AG04450 (cell line): ENCODE data around the gene MKS1. TPM values are rescaled to one million over a fixed set of nuclear protein-coding genes. Genes with fewer than 3 reads are reported as not detected.

ENCODE experiments used
- CTCF ChIA-PET: fragments of 300-600, 350-600 bp; formaldehyde crosslinking; extraction: SDS; loops from one replicate; lab custom pipeline; 2022; ENCODE audit warnings: antibody characterized with exemption, inconsistent platforms; lab: Charles Lee
- POLR2A ChIA-PET: fragments of 350-600 bp; formaldehyde crosslinking; extraction: SDS; loops from one replicate; lab custom pipeline; 2021; ENCODE audit warnings: antibody characterized with exemption, inconsistent platforms; lab: Yijun Ruan, JAX
- DNase-seq: peaks from one replicate; pipeline ENCODE4 v3.0.0-alpha.2; 2011; ENCODE audit warnings: low read depth, low spot score
- H3K27ac ChIP-seq: one replicate; pipeline ENCODE4 v1.5.1; 2012; ENCODE audit warnings: low read depth, low read length, control low read depth
- H3K27me3 ChIP-seq: one replicate; pipeline ENCODE4 v1.6.0; 2012; ENCODE audit warnings: low read length; ENCODE audit not compliant: control insufficient read depth, insufficient read depth
- H3K4me3 ChIP-seq: 2 replicates; pipeline ENCODE4 v1.5.1; 2011; ENCODE audit warnings: mild to moderate bottlenecking, low read depth, low read length, control low read depth
- H3K9me3 ChIP-seq: 2 replicates; pipeline ENCODE4 v1.5.1; 2012; ENCODE audit warnings: low read length; ENCODE audit not compliant: control insufficient read depth, insufficient read depth
- polyA plus RNA-seq: library from polyadenylated mRNA; depleted of rRNA; stranded (reverse); fragments of >200 nt; gene quantifications from 2 replicates; pipeline ENCODE4 v1.2.3, GENCODE V29; 2011
- TF ChIP-seq, protein P1 (sequence below): IDR thresholded peaks from 2 replicates; pipeline ENCODE4 v1.5.1; 2011; ENCODE audit warnings: low read depth, low read length, control low read depth, inconsistent platforms

MKS1 gene
- polyA plus RNA-seq, 1 experiment = 14.4 TPM

DNA sequence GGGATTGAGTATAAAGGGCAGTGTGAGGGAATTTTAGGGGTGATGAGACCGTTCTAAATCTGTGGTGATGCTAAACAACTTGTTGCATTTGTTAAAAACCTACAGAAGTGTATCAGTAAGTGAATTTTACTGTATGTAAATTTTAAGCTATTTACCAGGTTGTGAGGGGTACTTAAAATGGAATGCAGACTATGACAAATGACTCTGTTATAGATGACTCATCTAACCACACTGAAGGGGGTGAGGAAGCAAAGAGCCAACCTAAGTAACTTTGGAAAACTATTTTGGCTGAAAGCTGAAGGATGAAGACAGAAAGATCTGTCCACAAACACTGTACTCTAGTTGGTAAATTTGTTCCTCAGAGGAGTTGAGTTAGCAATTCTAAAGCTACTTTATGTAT, 5.3 kb upstream of the MKS1 start:
- POLR2A ChIA-PET = no interaction called here
- DNase-seq = no peak
- CTCF ChIA-PET = interaction anchor here (1.4 to 4.1 kb wide), 2 partner anchors 24 to 26 kb away, joined by 3 to 25 read pairs; no protein-coding TSS in a partner anchor
- Histone ChIP-seq H3K27me3 (peaks cover 12% of the 10 kb centered on the region), H3K4me3 (no peak overlapping the region), H3K9me3 (no peaks in the 10 kb centered on the region), H3K27ac (no peak overlapping the region)
- TF ChIP-seq, protein P1, sequence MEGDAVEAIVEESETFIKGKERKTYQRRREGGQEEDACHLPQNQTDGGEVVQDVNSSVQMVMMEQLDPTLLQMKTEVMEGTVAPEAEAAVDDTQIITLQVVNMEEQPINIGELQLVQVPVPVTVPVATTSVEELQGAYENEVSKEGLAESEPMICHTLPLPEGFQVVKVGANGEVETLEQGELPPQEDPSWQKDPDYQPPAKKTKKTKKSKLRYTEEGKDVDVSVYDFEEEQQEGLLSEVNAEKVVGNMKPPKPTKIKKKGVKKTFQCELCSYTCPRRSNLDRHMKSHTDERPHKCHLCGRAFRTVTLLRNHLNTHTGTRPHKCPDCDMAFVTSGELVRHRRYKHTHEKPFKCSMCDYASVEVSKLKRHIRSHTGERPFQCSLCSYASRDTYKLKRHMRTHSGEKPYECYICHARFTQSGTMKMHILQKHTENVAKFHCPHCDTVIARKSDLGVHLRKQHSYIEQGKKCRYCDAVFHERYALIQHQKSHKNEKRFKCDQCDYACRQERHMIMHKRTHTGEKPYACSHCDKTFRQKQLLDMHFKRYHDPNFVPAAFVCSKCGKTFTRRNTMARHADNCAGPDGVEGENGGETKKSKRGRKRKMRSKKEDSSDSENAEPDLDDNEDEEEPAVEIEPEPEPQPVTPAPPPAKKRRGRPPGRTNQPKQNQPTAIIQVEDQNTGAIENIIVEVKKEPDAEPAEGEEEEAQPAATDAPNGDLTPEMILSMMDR = no peak

DNA sequence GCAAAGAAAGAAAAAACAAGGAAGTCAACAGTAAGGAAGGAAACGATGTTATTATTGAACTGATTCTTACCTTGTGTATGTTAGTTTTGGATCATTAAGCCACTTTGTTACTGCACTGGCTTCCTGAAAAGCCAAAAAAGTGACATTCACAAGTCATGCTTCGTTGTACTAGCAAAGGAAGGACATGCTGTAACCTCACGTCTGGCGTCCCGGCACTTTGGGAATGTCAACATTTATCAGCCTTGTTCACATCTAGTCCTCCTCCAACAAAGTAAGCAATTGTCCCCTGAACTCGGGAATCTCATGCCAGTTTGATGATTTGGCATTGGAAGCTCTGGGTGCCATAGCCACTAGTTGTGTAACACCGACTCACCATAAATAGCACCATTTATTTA, 731 bp upstream of the MKS1 start:
- TF ChIP-seq, protein P1 = no peak
- Histone ChIP-seq H3K4me3 (no peak overlapping the region), H3K9me3 (no peaks in the 10 kb centered on the region), H3K27ac (no peak overlapping the region), H3K27me3 (no peaks in the 10 kb centered on the region)
- no peak for DNase-seq
- ChIA-PET POLR2A (interaction anchor here (1.0 to 1.1 kb wide), 2 partner anchors 132 to 137 kb away, joined by 3 read pairs; partner anchors contain the start of genes DYNLL2 and SUPT4H1), CTCF (interaction anchor here (0.9 to 2.1 kb wide), 6 partner anchors 13 to 286 kb away, joined by 3 to 14 read pairs (median 4); partner anchors contain the start of gene LPO)

DNA sequence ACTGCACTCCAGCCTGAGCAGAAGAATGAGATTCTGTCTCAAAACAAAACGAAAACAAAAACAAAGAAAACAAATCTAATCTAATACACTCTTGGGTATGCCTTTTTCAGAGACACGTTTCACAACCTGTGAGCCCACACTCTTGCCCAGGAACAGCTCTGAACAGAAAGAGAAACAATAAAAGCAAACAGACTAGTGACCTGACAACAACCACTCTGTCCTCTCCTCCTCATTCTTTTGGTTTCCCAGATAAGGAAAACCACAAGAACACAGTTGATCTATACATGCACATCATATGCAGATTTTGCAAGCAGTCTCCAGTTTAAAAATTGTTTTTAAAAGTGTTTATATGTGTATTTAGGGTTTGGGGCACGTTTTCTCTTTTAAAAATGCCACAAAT, 1.3 kb downstream of the MKS1 start:
- no peak overlapping the region for H3K27ac ChIP-seq
- no peak for DNase-seq
- no peaks in the 10 kb centered on the region for H3K9me3 ChIP-seq
- no peak overlapping the region for H3K4me3 ChIP-seq
- ChIA-PET POLR2A (no interaction called here), CTCF (interaction anchor here (1.7 kb wide), 1 partner anchor 17 kb away, joined by 6 read pairs; no protein-coding TSS in a partner anchor)
- H3K27me3 ChIP-seq = no peaks in the 10 kb centered on the region
- TF ChIP-seq, protein P1 = no peak

DNA sequence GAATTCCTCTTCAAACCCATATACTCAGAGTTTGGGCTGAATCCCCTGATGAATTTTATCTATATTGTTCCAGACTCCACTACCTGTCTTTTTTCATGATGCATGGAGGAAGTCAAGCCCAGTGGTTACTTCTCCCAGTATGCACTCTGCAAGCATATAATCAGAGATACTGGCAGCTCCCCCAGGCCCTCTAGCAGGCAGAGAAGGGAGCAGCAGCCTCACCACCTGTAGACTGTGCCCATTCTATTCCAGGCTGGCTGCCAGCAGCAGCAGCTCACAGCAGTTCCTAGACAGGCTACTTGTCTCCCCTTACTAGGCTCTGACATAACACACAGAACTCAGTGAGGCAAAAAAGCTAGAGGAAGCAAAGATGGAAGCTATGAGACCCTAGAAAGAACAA, 3.4 kb downstream of the MKS1 start:
- TF ChIP-seq, protein P1 = no peak
- H3K27ac ChIP-seq = no peak overlapping the region
- no peak overlapping the region for H3K4me3 ChIP-seq
- ChIA-PET POLR2A (no interaction called here), CTCF (interaction anchor here (3.0 kb wide), 1 partner anchor 34 kb away, joined by 15 read pairs; no protein-coding TSS in a partner anchor)
- no peaks in the 10 kb centered on the region for H3K27me3 ChIP-seq
- no peaks in the 10 kb centered on the region for H3K9me3 ChIP-seq
- no peak for DNase-seq

DNA sequence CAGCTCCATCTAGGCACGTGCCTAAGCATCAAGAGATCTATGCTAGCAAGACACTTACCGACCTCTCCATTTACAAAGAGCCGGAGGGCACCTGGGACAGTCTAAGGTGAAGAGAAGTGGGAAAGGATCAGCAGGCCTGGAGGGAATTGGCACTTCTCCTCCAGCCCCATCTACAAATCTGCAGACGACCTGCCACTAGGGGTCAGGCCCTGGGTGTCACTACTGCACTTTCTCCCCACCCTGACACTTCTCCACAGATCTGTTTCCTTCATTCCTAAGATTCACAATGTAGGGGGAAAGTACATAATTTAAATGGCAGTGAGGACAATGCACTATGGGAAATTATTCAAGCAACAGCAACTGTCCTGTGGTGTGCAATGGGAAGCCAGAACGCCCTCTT, 8.1 kb downstream of the MKS1 start:
- POLR2A ChIA-PET = no interaction called here
- TF ChIP-seq, protein P1 = no peak
- CTCF ChIA-PET = interaction anchor here (0.7 kb wide), 1 partner anchor 11 kb away, joined by 3 read pairs; no protein-coding TSS in a partner anchor
- no peak for DNase-seq
- Histone ChIP-seq H3K27me3 (no peaks in the 10 kb centered on the region), H3K9me3 (no peaks in the 10 kb centered on the region), H3K4me3 (no peak overlapping the region), H3K27ac (no peak overlapping the region)
